Esophagus muscularis mucosa (tissue), 4 donors: Measurements from ENCODE around the gene S100A8. TPM values are rescaled to one million over a fixed set of nuclear protein-coding genes. Genes with fewer than 3 reads are reported as not detected.
"Not testable (repeated sequence)": the region's sequence is repeated elsewhere in the genome, so short reads cannot be mapped to it uniquely, and the experiment has no call there.

Experiments used
- DNase-seq: peaks from one replicate; pipeline ENCODE4 v3.0.0-alpha.2; 2017; ENCODE audit errors: extremely low spot score
- H3K27ac ChIP-seq, 4 donors: fragments of 200-600 bp; sonication (generic); replicated peaks in 1 of 4; 1 replicate in 3 of 4; 2 replicates in 1 of 4; pipeline ENCODE4 v1.5.1; 2016 to 2019; ENCODE audit warnings: mild to moderate bottlenecking in 1 of 4
- H3K27me3 ChIP-seq, 4 donors: fragments of 200-600 bp; sonication (generic); one replicate each; pipeline versions ENCODE4 v1.5.1 to v1.6.0; 2016 to 2019
- H3K36me3 ChIP-seq, 4 donors: fragments of 200-600 bp; sonication (generic); one replicate each; pipeline ENCODE4 v1.5.1; 2016 to 2019
- H3K4me1 ChIP-seq, 4 donors: fragments of 200-600 bp; sonication (generic); one replicate each; pipeline ENCODE4 v1.5.1; 2016 to 2019
- H3K4me3 ChIP-seq, 4 donors: fragments of 200-600 bp; sonication (generic); 1 replicate in 2 of 4; 2 replicates in 2 of 4; pipeline ENCODE4 v1.5.1; 2016 to 2019; ENCODE audit warnings: mild to moderate bottlenecking in 4 of 4, moderate library complexity in 1 of 4
- H3K9me3 ChIP-seq, 4 donors: fragments of 200-600 bp; sonication (generic); 1 replicate in 3 of 4; 2 replicates in 1 of 4; pipeline ENCODE4 v1.5.1; 2016 to 2019
- CTCF ChIP-seq, 3 experiments: fragments of 200-600 bp in 2 of 3; fragments of 450-650 bp in 1 of 3; sonication (generic) in 2 of 3; IDR thresholded peaks; one replicate each; pipeline ENCODE4 v1.5.1; 2017 to 2019; ENCODE audit warnings: antibody characterized with exemption in 3 of 3, mild to moderate bottlenecking in 2 of 3, moderate library complexity in 1 of 3
- EP300 ChIP-seq: sonication (generic); formaldehyde crosslinking; IDR thresholded peaks from one replicate; pipeline ENCODE4 v1.6.1; 2017; ENCODE audit warnings: antibody characterized with exemption
- POLR2A ChIP-seq: fragments of 450-650 bp; IDR thresholded peaks from one replicate; pipeline ENCODE4 v1.6.1; 2017; ENCODE audit warnings: antibody characterized with exemption, moderate library complexity, mild to moderate bottlenecking, low read depth
- POLR2AphosphoS5 ChIP-seq, 2 donors: sonication (generic); formaldehyde crosslinking; IDR thresholded peaks; one replicate each; pipeline ENCODE4 v1.6.1; 2017; ENCODE audit warnings: antibody characterized with exemption in 2 of 2
- WGBS: methylation state at CpG from one replicate; pipeline ENCODE4 v1.1.5; 2018; 5-methylcytosine and 5-hydroxymethylcytosine counted together
- intact Hi-C: fragments of 100-400 bp; cut with DNase I; formaldehyde crosslinking; loops from one replicate; pipeline ENCODE4 v1.15.1; 2023
- total RNA-seq, 4 donors: library from RNA; depleted of rRNA; stranded (reverse); fragments of >200 nt; gene quantifications; one replicate each; pipeline versions ENCODE4 v1.1.0 to v1.2.1, GENCODE V29; 2016

The S100A8 gene
- total RNA-seq, 4 donors from 2014 or later = 9.9 to 155 (median 12.0) TPM

GRCh38 chr1:153350321-153350957 lies 40.4 kb downstream of the S100A8 start:
- 11% methylated on average over 1 of the region's 1 CpG for WGBS
- intact Hi-C loops = no loop called here

DNA sequence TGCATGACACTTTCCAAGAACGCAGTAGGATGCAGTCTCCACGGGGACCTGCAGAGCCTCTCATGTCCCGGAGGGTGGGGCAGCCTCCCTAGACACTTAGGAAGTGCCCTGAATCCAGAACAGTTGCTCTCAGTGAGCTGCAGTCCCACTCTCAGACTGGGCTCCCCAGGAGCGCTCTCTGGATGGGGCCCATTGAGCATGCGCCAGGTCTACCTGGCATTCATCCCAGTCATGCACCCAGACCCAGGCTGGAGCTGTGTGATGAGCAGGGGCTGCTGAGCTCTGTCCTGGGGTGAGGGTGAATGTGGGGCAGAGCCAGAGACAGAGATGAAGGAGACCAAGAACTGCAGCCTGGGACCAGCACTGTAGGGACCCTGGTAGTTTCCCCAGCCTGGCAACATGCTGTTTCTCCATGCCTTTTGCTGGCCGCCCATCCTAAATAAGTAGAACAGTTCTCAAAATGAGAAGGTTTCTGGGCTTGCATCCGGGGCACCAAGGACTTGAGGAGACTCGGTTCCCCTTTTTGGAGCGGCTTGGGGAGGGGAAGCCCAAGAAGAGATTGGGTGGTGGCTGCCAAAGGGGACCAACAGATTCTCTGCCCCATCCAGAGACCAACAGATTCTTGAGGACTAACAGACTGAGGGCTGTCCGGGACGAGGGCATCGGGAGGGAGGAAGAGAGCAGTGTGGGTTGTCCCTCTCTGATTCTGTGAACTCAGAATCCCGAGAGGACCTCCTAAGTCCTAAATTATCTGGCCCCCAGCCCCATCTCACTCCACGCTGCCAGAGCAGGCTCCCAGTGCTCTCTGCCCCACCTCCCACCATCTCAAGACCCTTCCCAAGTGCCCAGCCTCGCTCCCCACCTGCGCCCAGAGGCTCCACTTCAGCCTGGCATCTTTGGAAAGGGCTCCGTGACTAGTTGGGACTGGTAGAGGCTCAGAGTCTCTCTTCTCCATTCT lies 41.2 kb downstream of the S100A8 start:
- no peaks in the 10 kb centered on the region for H3K9me3 ChIP-seq
- DNase-seq = peak; percentile 87
- no peaks in the 10 kb centered on the region for H3K4me1 ChIP-seq
- peaks cover 0 to 79% (median 4%) of the 10 kb centered on the region in 4 donors for H3K27me3 ChIP-seq
- no peak overlapping the region for H3K4me3 ChIP-seq
- WGBS = 58% methylated on average over 17 of the region's 17 CpGs
- TF ChIP-seq POLR2AphosphoS5 (IDR thresholded peaks at IDR 0.05) (no peak), EP300 (no peak), POLR2A (no peak), CTCF (IDR thresholded peaks at IDR 0.05) (no peak)
- intact Hi-C loops = no loop called here
- H3K27ac ChIP-seq = no peak overlapping the region
- H3K36me3 ChIP-seq = no peaks in the 10 kb centered on the region

More at GRCh38 chr1:153350321-153350957, 40.4 kb downstream of the S100A8 start:
- no peaks in the 10 kb centered on the region for H3K9me3 ChIP-seq
- TF ChIP-seq POLR2AphosphoS5 (IDR thresholded peaks at IDR 0.05) = no peak
- TF ChIP-seq CTCF (IDR thresholded peaks at IDR 0.05) = no peak
- no peak for TF ChIP-seq POLR2A
- H3K36me3 ChIP-seq = no peaks in the 10 kb centered on the region
- H3K27ac ChIP-seq = no peak overlapping the region
- H3K4me1 ChIP-seq = no peaks in the 10 kb centered on the region
- no peak overlapping the region for H3K4me3 ChIP-seq
- peak; percentile 45 for DNase-seq
- H3K27me3 ChIP-seq = peaks cover 0 to 75% (median 4%) of the 10 kb centered on the region in 4 donors

- intact Hi-C loops = no loop called here
- Histone ChIP-seq H3K27ac (no peak within 1 kb of the TSS), H3K4me1 (no peaks in the 10 kb centered on the region), H3K27me3 (peaks cover 0 to 84% (median 4%) of the 10 kb centered on the region in 4 donors), H3K36me3 (no peaks in the 10 kb centered on the region), H3K9me3 (no peaks in the 10 kb centered on the region), H3K4me3 (no peak within 1 kb of the TSS)
- DNase-seq = peak; percentile 88
- WGBS = 62% methylated on average over 7 of the region's 10 CpGs
- no peak for TF ChIP-seq POLR2AphosphoS5 (IDR thresholded peaks at IDR 0.05)
- no peak for TF ChIP-seq POLR2A
- no peak for TF ChIP-seq EP300
- no peak for TF ChIP-seq CTCF (IDR thresholded peaks at IDR 0.05)
Observed at GRCh38 chr1:153348511-153349362, 42.1 kb downstream of the S100A8 start, which contains the start of gene PGLYRP4. TSS of gene PGLYRP4 (minus strand) at chr1:153348841. CDS start at chr1:153347932, 909 bp downstream.

- Histone ChIP-seq H3K9me3 (no peaks in the 10 kb centered on the region), H3K4me3 (no peak overlapping the region), H3K4me1 (no peaks in the 10 kb centered on the region), H3K27me3 (peaks cover 0 to 82% (median 4%) of the 10 kb centered on the region in 4 donors), H3K27ac (no peak overlapping the region), H3K36me3 (no peaks in the 10 kb centered on the region)
- WGBS = 60% methylated on average over 5 of the region's 7 CpGs
- TF ChIP-seq POLR2AphosphoS5 (IDR thresholded peaks at IDR 0.05) (no peak), POLR2A (no peak), EP300 (no peak), CTCF (IDR thresholded peaks at IDR 0.05) (no peak)
- intact Hi-C loops = no loop called here
- DNase-seq = peak; percentile 87
Observed at GRCh38 chr1:153347856-153348255, 43.0 kb downstream of the S100A8 start.

DNA sequence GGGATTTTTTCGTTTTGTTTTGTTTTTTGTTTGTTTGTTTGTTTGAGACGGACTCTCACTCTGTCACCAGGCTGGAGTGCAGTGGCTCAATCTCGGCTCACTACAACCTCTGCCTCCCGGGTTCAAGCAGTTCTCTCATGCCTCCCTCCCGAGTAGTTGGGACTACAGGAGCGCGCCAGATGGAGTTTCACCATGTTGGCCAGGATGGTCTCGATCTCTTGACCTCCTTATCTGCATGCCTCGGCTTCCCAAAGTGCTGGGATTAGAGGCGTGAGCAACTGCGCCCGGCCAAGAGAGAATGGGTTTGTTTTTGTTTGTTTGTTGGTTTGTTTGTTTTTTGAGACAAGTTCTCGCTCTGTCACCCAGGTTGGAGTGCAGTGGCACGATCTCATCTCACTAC lies 43.8 kb downstream of the S100A8 start:
- H3K36me3 ChIP-seq, H3K27ac ChIP-seq, intact Hi-C loops, H3K4me3 ChIP-seq, H3K9me3 ChIP-seq, H3K4me1 ChIP-seq: not testable (repeated sequence)
- DNase-seq = peak; percentile 80
- H3K27me3 ChIP-seq = peaks cover 0 to 76% (median 4%) of the 10 kb centered on the region in 4 donors
- 63% methylated on average over 14 of the region's 14 CpGs for whole genome bisulfite sequencing
